ENCODE data around the gene BRD2.

DNA sequence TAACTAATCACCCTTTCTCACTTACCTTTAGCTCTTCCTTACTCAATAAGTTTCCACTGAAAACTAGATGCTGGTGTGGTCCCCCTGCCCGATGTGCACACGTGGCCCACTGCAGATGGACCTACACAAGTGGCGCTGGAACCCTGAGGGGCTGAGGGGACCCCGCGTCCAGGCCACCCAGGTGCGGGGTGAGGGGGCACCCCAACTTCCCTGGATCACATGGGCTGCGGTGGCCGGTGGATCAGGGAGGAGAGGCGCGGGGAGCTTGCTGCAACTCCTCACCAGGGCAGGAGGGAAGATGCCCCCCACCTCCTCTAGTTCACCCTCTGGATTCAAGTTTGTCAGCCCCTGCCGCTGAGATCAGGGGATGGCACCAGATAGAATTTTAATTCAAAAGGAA, 53.5 kb downstream of the BRD2 start:
- no peak for TF ChIP-seq EZH2 (IDR thresholded peaks at IDR 0.05; ENCODE audit: insufficient read depth, low read length)
- TF ChIP-seq, protein P1, sequence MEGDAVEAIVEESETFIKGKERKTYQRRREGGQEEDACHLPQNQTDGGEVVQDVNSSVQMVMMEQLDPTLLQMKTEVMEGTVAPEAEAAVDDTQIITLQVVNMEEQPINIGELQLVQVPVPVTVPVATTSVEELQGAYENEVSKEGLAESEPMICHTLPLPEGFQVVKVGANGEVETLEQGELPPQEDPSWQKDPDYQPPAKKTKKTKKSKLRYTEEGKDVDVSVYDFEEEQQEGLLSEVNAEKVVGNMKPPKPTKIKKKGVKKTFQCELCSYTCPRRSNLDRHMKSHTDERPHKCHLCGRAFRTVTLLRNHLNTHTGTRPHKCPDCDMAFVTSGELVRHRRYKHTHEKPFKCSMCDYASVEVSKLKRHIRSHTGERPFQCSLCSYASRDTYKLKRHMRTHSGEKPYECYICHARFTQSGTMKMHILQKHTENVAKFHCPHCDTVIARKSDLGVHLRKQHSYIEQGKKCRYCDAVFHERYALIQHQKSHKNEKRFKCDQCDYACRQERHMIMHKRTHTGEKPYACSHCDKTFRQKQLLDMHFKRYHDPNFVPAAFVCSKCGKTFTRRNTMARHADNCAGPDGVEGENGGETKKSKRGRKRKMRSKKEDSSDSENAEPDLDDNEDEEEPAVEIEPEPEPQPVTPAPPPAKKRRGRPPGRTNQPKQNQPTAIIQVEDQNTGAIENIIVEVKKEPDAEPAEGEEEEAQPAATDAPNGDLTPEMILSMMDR (IDR thresholded peaks at IDR 0.05; ENCODE audit: insufficient read depth, low read depth, low read length) = no peak

Measured in astrocyte (in vitro differentiated cells and primary cell).